Hematopoietic multipotent progenitor cell treated with erythropoietin and hydrocortisone succinate and interleukin-3 and kit ligand, for 15 days (in vitro differentiated cells): ENCODE measurements around the gene RPS6KA4.

Experiments
- DNase-seq: peaks from one replicate; pipeline ENCODE4 v3.0.0-alpha.2; 2015; ENCODE audit warnings: low spot score

Gene RPS6KA4

DNA sequence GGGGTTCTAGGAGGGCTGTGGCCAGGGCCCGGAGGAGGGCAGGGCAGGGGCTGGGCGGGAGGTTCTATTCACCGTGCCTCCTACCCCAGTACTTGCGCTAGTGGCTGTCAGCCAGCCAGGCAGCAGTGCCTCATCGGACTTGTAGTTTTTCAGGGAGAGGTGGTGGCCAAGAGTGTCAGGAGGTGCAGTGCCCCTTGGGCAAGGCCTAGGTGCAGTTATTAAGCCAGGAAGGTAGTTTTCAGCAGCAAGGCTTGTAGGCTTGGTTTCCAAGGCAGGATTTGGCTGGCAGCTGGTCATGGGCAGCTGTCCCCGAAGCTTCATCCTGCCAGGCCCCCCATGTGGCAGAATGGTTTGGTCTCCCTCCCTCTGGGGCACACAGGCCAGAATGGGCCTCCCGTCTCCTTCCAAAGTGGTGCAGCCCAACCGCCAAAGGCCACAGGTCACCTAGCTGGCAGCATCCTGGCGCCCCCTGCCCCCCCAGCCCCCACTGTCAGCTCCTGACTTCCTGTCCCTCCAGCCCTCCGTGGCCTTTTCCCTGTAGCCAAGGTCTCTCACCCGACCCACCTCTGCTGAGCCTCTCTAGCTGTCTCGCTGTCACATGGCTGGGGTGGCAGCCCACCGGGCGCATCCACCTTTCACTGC is 10.5 kb upstream of the RPS6KA4 start:
- no peak for DNase-seq

DNA sequence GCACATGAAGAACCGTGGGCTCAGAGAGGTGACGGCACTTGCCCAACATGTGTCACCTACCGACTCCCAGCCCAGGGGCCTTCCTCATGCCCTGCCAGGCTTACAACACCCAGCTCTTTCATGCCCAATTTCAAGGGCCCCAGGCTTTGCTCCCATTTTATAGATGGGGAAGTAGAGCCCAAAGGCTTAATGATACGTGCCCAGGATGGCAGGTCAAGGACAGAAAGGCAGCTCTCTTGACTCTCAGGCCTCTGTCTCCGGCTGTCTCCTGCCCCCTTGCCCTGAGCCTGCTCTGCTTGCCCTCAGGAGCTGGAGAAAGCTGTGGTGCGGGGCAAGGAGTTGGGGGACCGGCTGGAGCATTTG is 10.0 kb upstream of the RPS6KA4 start:
- no peak for DNase-seq

GRCh38 chr11:64349404-64349803 is 9.6 kb upstream of the RPS6KA4 start:
- DNase-seq, result no peak

- no peak for DNase-seq
These were observed 7.8 kb upstream of the RPS6KA4 start for GRCh38 chr11:64351136-64351631.

GRCh38 chr11:64352099-64352994 is 6.6 kb upstream of the RPS6KA4 start:
- no peak for DNase-seq

GRCh38 chr11:64352995-64353714 is 5.8 kb upstream of the RPS6KA4 start:
- no peak for DNase-seq

DNA sequence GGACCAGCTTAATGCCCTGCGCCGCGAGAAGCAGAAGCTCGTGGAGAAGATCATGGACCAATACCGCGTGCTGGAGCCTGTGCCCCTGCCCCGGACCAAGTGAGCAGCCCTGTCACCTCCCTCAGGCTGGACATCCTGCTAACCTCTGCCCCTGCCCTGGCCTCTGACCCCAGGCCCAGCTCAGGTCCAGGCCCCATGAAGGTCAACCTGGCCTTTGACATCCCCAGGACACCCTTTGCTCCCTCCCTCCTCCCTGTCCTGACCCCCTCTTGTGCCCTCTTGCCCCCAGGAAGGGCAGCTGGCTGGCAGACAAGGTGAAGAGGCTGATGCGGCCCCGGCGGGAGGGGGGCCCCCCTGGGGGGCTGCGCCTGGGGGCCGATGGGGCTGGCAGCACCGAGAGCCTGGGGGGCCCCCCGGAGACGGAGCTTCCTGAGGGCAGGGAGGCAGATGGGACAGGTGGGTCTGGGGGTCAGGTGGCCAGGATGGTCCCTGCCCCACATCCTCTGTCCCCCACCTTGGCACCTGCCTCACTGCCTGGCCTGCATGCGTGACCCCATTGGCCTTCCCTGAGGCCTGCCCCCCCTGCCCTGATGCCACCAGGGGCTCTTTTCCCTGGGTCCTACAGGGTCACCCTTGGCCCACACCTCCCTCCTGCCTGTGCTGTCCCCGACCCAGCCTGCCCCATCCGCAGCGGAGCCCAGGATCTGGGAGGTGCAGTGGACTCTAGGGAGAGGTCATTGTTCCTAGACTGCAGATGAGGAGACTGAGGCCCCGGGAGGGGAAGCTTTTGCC is 5.1 kb upstream of the RPS6KA4 start:
- DNase-seq, result no peak

GRCh38 chr11:64355078-64355940 is 3.7 kb upstream of the RPS6KA4 start:
- DNase-seq, result peak; percentile 80

GRCh38 chr11:64356498-64357411 is 2.2 kb upstream of the RPS6KA4 start:
- peak; percentile 54 for DNase-seq

DNA sequence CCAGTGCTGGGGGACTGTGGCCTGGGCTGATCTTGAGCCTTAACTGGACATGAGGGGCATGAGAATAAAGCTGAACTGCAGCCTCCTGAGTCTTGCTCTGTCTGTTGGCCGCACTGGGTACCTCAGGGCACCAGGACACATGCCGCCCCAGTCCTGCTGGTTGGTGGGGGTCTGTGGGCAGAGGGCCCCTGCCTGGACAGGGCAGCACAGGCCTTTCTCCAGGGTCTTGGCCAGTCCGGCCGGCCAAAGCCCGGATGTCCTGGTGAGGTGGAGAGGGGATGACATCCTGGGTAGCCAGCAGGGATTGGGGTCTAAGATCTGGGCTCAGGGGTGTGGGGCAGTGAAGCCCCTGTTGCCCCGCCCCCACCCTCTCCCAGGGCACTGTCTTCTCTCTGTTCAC is 1.5 kb upstream of the RPS6KA4 start:
- no peak for DNase-seq

DNA sequence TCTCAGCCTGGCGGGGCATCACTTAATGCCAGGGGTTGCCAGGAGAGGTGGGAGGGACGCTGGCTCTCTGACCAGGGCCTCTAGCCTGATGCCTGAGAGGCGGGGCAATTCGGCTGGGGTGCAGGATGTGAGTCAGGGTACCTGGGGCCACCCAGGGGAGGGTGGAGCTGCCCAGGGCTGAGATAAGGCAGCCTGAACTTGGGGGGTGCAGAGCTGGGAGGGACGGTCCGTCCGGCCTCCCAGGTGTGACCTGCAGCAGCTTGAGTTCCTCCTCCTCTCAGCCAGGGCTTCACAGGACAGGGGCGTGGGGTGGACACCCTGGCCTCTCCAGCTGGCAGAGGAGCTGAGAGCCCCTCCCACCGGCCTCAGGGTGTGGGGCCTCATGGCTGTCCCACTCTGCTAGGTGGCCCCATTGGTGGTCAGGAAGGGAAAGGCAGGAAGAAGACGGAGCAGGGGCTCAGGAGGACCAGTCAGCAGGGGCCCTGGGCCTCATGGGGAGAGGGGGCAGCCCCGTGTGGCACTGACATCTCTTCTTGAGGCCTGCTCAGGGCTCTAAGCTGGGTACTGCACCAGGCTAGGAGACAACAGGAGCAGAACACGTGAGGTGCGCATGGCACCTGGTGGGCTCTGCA is 942 bp upstream of the RPS6KA4 start:
- DNase-seq, result peak; percentile 43

DNA sequence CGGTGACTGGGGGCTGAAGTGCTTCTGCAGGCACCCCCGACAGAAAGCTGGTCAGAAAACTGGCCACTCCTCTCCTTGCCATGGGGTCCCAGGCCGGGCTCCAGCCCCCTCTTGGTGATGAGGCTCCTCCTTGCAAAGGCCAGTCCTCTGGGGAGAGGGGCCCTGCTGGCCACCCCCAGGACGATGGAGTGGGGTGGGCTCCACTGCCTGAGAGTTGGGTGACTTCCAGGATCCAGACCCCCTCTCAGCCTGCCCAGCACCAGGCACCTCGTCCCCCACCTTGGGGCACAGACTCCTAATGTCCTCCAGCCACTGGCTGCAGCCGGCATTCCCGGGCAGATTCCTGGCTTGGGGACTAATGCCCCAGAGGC is 441 bp upstream of the RPS6KA4 start:
- DNase-seq, result no peak

DNA sequence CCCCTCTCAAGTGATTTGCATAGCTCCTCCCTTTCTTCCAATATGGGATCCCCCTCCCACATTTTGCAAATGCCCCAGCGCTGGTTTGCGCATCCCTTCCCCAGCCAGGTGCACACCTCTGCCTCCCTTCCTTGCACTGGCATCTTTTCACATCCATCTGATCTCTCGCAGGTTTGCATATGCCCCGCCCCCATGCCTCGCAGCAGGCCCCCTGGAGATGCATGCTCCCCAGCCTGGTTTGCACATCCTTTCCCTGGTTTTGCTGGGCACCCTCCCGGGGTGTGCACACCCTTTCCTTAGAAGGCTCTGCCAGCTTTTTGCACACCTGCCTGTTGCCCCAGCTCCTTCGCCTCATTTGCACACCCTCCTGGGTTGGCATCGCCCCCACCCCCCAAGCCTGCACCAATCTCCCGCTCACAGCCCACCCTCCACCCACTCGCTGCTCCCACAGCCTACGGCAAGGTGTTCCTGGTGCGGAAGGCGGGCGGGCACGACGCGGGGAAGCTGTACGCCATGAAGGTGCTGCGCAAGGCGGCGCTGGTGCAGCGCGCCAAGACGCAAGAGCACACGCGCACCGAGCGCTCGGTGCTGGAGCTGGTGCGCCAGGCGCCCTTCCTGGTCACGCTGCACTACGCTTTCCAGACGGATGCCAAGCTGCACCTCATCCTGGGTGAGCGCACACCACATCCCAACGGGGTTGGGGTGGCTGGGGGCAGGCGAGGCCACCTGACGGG is 917 bp downstream of the RPS6KA4 start:
- DNase-seq, result no peak

- no peak for DNase-seq
These were observed 1.5 kb downstream of the RPS6KA4 start for GRCh38 chr11:64360448-64360921.

DNA sequence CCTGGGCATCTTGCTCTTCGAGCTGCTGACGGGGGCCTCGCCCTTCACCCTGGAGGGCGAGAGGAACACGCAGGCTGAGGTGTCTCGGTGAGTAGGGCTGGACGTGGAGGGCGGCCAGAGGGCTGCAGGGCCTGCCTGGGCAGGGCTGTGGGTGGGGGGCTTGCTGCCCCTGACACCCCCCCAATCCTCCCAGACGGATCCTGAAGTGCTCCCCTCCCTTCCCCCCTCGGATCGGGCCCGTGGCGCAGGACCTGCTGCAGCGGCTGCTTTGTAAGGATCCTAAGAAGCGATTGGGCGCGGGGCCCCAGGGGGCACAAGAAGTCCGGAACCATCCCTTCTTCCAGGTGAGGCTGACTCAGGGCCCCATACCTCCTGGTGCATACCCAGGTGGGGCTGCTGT is 2.7 kb downstream of the RPS6KA4 start:
- no peak for DNase-seq

- DNase-seq, result no peak
These were observed 3.4 kb downstream of the RPS6KA4 start for GRCh38 chr11:64362339-64362738.

- no peak for DNase-seq
These were observed 5.5 kb downstream of the RPS6KA4 start for GRCh38 chr11:64364435-64364834.

DNA sequence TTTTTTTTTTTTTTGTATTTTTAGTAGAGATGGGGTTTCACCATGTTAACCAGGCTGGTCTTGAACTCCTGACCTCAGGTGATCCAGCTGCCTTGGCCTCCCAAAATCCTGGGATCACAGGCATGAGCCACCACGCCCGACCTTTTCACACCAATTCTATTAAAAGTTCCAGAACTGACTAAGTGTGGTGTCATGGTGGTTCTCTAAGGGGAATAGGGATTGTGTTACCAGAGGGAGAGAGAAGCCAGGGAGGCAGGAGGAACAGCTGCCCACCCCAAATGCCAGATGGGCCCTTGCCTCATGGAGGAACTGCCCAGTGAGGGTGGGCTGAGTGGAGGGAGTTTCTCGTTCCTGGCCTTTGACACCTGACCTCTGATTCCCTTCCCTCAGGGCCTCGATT is 5.9 kb downstream of the RPS6KA4 start:
- no peak for DNase-seq

- DNase-seq, result no peak
These were observed 7.8 kb downstream of the RPS6KA4 start for GRCh38 chr11:64366751-64367150.
